Measurements from ENCODE around the gene NDUFB3.

Gene NDUFB3

GRCh38 chr2:201128933-201129505 lies 57.2 kb downstream of the NDUFB3 start:
- DNase-seq (ENCODE audit: low read depth): no peak

DNA sequence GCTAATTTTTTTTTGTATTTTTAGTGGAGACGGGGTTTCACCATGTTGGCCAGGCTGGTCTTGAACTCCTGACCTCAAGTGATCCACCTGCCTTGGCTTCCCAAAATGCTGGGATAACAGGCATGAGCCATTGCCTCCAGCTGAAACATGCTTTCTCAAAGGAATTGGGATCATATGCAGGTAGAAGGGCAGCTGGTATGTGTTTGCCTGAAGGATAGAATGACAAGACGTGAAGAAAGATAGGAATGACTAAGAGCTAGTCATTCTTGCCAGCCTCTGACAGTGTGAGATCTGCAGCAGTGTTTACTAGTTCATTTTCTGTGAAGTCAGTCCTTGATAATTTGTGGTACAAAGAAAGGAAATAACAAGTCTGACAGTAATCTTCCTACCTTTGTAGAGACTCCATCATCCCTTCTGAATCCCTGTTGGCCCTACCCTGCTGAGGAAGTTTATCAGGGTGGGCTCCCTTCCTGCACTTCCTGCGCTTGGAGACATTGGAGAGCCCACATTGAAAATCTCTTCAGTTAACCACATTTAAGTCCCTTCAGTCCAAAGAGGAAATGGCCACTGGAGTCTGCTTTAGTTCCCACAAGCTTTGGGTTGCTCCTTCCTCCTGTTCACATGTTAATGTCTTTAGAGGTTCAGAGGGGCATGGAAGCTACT lies 58.9 kb downstream of the NDUFB3 start:
- DNase-seq (ENCODE audit: low read depth): no peak

DNA sequence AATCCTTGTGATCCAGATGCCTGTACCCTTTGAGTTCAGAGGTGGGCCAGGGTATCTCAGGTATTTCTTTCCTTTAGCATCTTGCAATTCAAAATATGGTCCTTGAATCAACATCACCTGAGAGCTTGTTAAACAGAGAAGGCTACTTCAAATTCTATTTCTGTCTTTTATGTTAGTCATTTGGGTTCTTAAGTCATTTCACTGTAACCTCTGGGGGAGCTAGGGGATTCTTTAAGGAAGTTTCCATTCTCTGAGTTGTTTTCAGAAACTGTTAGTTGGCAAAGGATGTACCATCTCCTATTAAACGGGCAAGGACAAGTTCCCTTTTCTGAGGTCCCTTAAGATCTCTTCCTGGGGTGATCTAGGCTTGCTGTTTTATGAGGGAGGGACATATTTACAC lies 60.7 kb downstream of the NDUFB3 start:
- DNase-seq (ENCODE audit: low read depth): no peak
